Stimulated activated naive B cell treated with anti-CD40 and anti-IgM and Interleukin-4, amounts not matched to agents 10 μg/mL and 1 μg/mL and 100 μg/mL, for 72 hours (primary cell): ENCODE measurements around the gene KLRK1.
"Not testable (repeated sequence)": the region's sequence is repeated elsewhere in the genome, so short reads cannot be mapped to it uniquely, and the experiment has no call there.

Experiments used
- ATAC-seq, 2 donors: fragments of 150-1000 bp; cut with Tn5 transposase; replicated peaks; 2 replicates each; pipeline ENCODE4 v1.10.0; 2021; ENCODE audit warnings: moderate library complexity in 1 of 2
- DNase-seq: peaks from one replicate; pipeline ENCODE4 v3.0.0; 2021
- H3K27ac Mint-ChIP-seq: one replicate; pipeline ENCODE4 v1.8.0; 2022; ENCODE audit warnings: mild to moderate bottlenecking, mixed read lengths
- H3K27me3 Mint-ChIP-seq, 2 donors: one replicate each; pipeline ENCODE4 v1.8.0; 2022; ENCODE audit warnings: mixed read lengths in 2 of 2
- H3K36me3 Mint-ChIP-seq, 2 donors: one replicate each; pipeline ENCODE4 v1.8.0; 2022; ENCODE audit warnings: mixed read lengths in 2 of 2, mild to moderate bottlenecking in 1 of 2
- H3K4me1 Mint-ChIP-seq, 2 donors: one replicate each; pipeline ENCODE4 v1.8.0; 2022; ENCODE audit warnings: mixed read lengths in 2 of 2, mild to moderate bottlenecking in 1 of 2
- H3K4me3 Mint-ChIP-seq, 2 donors: one replicate each; pipeline ENCODE4 v1.8.0; 2022; ENCODE audit warnings: mild to moderate bottlenecking in 2 of 2, mixed read lengths in 2 of 2, moderate library complexity in 1 of 2
- H3K9me3 Mint-ChIP-seq, 2 donors: one replicate each; pipeline ENCODE4 v1.8.0; 2022; ENCODE audit warnings: mixed read lengths in 2 of 2, mild to moderate bottlenecking in 1 of 2

KLRK1 gene

DNA sequence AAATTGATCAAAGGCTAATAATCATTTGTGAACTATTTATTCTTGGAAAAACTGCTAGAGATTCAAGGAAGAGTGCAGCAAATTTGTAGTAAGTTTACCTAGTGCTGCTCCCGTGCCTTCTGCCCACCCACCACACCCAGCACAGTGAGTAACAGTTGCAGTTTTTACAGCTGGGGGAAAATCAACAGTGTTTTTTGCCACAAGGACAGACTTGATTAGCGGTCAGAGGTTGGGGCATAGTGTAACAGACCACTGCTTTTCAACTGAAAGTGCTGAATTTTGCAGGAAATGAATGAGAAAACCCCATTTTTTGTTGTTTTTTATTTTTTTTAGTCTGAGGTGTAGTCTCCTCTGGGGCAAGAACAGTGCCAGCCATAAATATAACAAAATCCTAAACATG is 7.5 kb upstream of the KLRK1 start:
- Mint-ChIP-seq H3K9me3 (peaks cover 0 to 2% of the 10 kb centered on the region in 2 donors), H3K36me3 (peaks cover 0 to 1% of the 10 kb centered on the region in 2 donors), H3K4me1 (peaks cover 13 to 45% of the 10 kb centered on the region in 2 donors), H3K27me3 (peaks cover 4 to 21% of the 10 kb centered on the region in 2 donors), H3K4me3 (no peak overlapping the region), H3K27ac (no peak overlapping the region)
- ATAC-seq, result no peak
- DNase-seq, result no peak

DNA sequence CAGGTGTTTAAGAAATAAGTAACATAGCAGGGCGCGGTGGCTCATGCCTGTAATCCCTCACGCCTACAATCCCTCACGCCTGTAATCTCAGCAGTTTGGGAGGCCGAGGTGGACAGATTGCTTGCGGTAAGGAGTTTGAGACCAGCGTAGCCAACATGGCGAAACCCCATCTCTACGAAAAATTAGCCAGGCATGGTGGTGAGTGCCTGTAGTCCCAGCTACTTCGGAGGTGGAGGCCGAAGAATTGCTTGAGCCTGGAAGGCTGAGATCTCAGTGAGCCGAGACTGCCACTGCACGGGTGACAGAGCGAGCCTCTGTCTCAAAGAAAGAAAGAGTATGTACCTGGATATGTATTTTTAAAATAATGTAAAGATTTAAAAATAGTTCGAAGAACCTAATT is 6.3 kb upstream of the KLRK1 start:
- not testable (repeated sequence) for H3K4me3 Mint-ChIP-seq, H3K36me3 Mint-ChIP-seq, H3K9me3 Mint-ChIP-seq, H3K27ac Mint-ChIP-seq, DNase-seq, ATAC-seq
- H3K27me3 Mint-ChIP-seq, result peaks cover 4 to 18% of the 10 kb centered on the region in 2 donors
- H3K4me1 Mint-ChIP-seq, result peaks cover 13 to 46% of the 10 kb centered on the region in 2 donors

GRCh38 chr12:10395390-10395998 is 5.7 kb upstream of the KLRK1 start:
- Mint-ChIP-seq H3K27ac (peak overlapping the region; percentile 82), H3K4me3 (peak overlapping the region; percentile 7 to 75)
- ATAC-seq, result peak; percentile 93 to 94

DNA sequence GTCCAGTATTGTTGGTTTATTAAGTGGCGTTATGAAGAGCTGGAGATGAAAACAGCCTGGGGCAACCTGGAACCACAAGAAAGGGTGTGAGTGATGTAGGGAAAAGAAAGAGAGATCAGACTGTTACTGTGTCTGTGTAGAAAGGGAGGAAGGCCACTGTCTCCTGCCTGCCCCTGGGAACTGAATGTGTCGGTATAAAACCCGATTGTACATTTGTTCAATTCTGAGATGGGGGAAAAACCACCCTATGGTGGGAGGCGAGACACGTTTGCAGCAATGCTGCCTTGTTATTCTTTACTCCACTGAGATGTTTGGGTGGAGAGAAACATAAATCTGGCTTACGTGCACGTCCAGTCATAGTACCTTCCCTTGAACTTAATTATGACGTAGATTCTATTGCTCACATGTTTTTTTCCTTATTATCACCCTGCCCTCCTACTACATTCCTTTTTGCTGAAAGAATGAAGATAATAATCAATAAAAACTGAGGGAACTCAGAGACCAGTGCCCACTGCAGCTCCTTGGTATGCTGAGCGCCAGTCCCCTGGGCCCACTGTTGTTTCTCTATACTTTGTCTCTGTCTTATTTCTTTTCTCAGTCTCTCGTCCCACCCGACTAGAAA is 4.8 kb upstream of the KLRK1 start:
- H3K9me3 Mint-ChIP-seq, ATAC-seq, H3K36me3 Mint-ChIP-seq, H3K27me3 Mint-ChIP-seq, DNase-seq: not testable (repeated sequence)
- H3K4me3 Mint-ChIP-seq, result peak overlapping the region in 1 of 2 donors; percentile 43
- peaks cover 13 to 48% of the 10 kb centered on the region in 2 donors for H3K4me1 Mint-ChIP-seq
- H3K27ac Mint-ChIP-seq, result peak overlapping the region; percentile 74

More at GRCh38 chr12:10395390-10395998, 5.7 kb upstream of the KLRK1 start:
- no peak for DNase-seq
- Mint-ChIP-seq H3K27me3 (peaks cover 4 to 14% of the 10 kb centered on the region in 2 donors), H3K36me3 (peaks cover 0 to 1% of the 10 kb centered on the region in 2 donors), H3K9me3 (peaks cover 0 to 2% of the 10 kb centered on the region in 2 donors), H3K4me1 (peaks cover 13 to 45% of the 10 kb centered on the region in 2 donors)

- DNase-seq (no peak), ATAC-seq (no peak)
- Mint-ChIP-seq H3K4me3 (no peak overlapping the region), H3K9me3 (no peaks in the 10 kb centered on the region), H3K27ac (no peak overlapping the region), H3K36me3 (no peaks in the 10 kb centered on the region), H3K27me3 (peaks cover 0 to 4% of the 10 kb centered on the region in 2 donors), H3K4me1 (peaks cover 13 to 49% of the 10 kb centered on the region in 2 donors)
Observed at GRCh38 chr12:10393291-10393690, 3.5 kb upstream of the KLRK1 start.

DNA sequence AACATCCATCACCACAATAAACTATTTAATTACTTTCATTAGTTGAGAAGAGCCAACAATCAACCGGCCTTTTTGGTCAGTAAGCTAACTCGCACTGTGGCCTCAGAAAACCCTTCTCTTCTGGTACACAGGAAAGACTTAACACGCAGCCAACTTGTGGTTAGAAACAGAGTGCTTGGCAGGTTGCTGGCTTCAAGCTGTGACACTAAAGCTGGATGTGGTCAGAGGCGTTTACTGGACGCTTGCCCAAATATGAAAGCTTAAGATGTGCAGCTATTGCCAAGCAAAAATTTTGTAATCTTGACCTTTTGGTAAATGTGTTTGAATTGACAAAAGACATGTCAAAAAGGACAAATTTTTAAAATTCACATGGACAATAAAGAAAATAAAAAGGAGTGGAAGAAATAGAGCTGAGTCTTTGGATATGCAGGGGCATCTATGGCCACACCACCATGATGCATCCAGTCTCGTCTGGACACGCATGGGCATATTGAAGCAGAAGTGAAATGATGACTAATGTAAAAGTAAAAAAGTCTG is 2.6 kb upstream of the KLRK1 start:
- peak; percentile 60 to 66 for ATAC-seq
- H3K4me3 Mint-ChIP-seq, result peak overlapping the region in 1 of 2 donors; percentile 66
- peak overlapping the region; percentile 53 for H3K27ac Mint-ChIP-seq
- no peak for DNase-seq
- no peaks in the 10 kb centered on the region for H3K9me3 Mint-ChIP-seq
- no peaks in the 10 kb centered on the region for H3K36me3 Mint-ChIP-seq
- peaks cover 13 to 43% of the 10 kb centered on the region in 2 donors for H3K4me1 Mint-ChIP-seq
- H3K27me3 Mint-ChIP-seq, result no peaks in the 10 kb centered on the region

GRCh38 chr12:10390991-10391390 is 1.1 kb upstream of the KLRK1 start:
- ATAC-seq, H3K27me3 Mint-ChIP-seq, H3K27ac Mint-ChIP-seq, H3K4me3 Mint-ChIP-seq, H3K9me3 Mint-ChIP-seq, H3K36me3 Mint-ChIP-seq, DNase-seq: not testable (repeated sequence)
- peaks cover 13 to 42% of the 10 kb centered on the region in 2 donors for H3K4me1 Mint-ChIP-seq

- Mint-ChIP-seq H3K27me3 (peaks cover 0 to 4% of the 10 kb centered on the region in 2 donors), H3K4me1 (peaks cover 0 to 33% of the 10 kb centered on the region in 2 donors), H3K36me3 (no peaks in the 10 kb centered on the region), H3K27ac (no peak overlapping the region), H3K4me3 (peak overlapping the region in 1 of 2 donors; percentile 74), H3K9me3 (peaks cover 0 to 5% of the 10 kb centered on the region in 2 donors)
- no peak for ATAC-seq
- DNase-seq, result no peak
Observed at GRCh38 chr12:10388624-10389413, 1.0 kb downstream of the KLRK1 start.

- not testable (repeated sequence) for H3K4me3 Mint-ChIP-seq, H3K27ac Mint-ChIP-seq
Observed at GRCh38 chr12:10387498-10387897, 2.3 kb downstream of the KLRK1 start.

DNA sequence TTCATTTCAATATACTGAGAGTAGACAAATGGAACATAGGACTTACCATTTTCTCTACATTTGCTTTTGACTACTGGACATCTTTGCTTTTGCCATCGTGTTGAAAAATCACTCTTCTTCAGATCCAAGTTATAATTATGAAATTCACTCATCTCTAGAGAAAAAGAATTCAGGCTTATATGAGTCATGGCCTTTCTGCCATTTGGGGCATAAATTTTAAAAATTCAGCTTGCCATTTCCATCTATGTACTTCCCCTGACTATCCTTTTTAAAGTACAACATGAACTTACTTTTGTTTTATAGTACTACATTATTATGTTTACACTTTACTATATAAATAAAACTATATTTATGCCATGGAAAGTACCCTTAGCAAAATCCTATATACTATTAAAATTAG is 3.0 kb downstream of the KLRK1 start:
- no peak for ATAC-seq
- peak overlapping the region in 1 of 2 donors; percentile 37 for H3K4me3 Mint-ChIP-seq
- H3K36me3 Mint-ChIP-seq, result peaks cover 0 to 2% of the 10 kb centered on the region in 2 donors
- no peak overlapping the region for H3K27ac Mint-ChIP-seq
- H3K27me3 Mint-ChIP-seq, result peaks cover 0 to 7% of the 10 kb centered on the region in 2 donors
- no peak for DNase-seq
- peaks cover 0 to 38% of the 10 kb centered on the region in 2 donors for H3K4me1 Mint-ChIP-seq
- peaks cover 0 to 5% of the 10 kb centered on the region in 2 donors for H3K9me3 Mint-ChIP-seq

More at GRCh38 chr12:10387498-10387897, 2.3 kb downstream of the KLRK1 start:
- not testable (repeated sequence) for ATAC-seq, H3K27me3 Mint-ChIP-seq, H3K9me3 Mint-ChIP-seq, H3K36me3 Mint-ChIP-seq, DNase-seq
- H3K4me1 Mint-ChIP-seq, result peaks cover 0 to 36% of the 10 kb centered on the region in 2 donors

- no peak overlapping the region for H3K4me3 Mint-ChIP-seq
- peaks cover 0 to 41% of the 10 kb centered on the region in 2 donors for H3K4me1 Mint-ChIP-seq
- no peak overlapping the region for H3K27ac Mint-ChIP-seq
- DNase-seq, result no peak
- H3K36me3 Mint-ChIP-seq, result peaks cover 0 to 5% of the 10 kb centered on the region in 2 donors
- ATAC-seq, result peak in 1 of 2 donors; percentile 41
- peaks cover 0 to 18% of the 10 kb centered on the region in 2 donors for H3K27me3 Mint-ChIP-seq
- peaks cover 0 to 5% of the 10 kb centered on the region in 2 donors for H3K9me3 Mint-ChIP-seq
Observed at GRCh38 chr12:10385166-10385613, 4.7 kb downstream of the KLRK1 start.

DNA sequence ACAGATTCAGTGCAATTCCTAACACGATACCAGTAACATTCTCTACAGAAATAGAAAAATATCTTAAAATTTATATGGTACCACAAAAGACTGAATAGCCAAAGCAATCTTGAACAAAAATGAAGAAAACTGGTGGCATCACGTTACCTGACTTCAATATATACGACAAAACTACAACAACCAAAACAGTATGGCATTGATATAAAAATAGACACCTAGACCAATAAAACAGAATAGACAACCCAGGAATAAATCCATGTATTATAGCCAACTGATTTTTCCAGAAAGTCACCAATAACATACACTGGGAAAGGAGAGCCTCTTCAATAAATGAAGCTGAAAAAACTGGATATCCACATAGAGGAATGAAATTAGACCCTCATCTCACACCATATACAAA is 5.7 kb downstream of the KLRK1 start:
- Mint-ChIP-seq H3K27ac (no peak overlapping the region), H3K4me1 (peaks cover 0 to 35% of the 10 kb centered on the region in 2 donors), H3K27me3 (peaks cover 0 to 18% of the 10 kb centered on the region in 2 donors), H3K36me3 (peaks cover 0 to 5% of the 10 kb centered on the region in 2 donors), H3K4me3 (no peak overlapping the region), H3K9me3 (peaks cover 0 to 5% of the 10 kb centered on the region in 2 donors)
- no peak for ATAC-seq
- DNase-seq, result no peak

DNA sequence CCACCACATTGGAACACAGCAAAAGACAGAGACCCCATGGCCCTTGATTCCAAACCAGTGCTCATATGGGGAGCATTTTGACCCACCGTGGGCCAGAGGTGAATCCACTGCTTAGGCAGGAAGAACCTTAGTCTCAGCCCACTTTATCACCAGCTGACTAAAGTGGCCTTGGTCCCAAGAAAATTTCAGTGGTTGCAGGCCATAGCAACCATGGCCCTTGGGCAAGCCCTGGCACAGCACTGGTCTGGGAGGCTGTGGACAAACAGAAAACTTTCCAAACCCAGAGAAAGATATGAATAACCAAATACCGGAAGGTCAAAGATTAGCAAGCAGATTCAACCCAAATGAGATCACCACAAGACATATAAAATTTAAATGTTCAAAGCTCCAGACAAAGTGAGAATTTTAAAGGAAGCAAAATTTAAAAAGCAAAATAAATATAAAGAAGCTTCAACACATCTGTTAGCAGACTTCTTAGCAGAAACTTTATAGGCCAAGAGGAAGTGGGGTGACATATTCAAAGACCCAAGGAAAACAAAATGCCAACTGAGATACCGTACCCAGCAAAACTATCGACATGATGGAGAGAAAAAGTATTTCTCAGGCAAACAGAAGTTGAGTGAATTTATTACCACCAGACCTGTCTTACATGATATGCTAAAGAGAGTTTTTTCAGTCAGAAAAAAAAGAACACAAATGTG is 7.8 kb downstream of the KLRK1 start:
- ATAC-seq (no peak), DNase-seq (no peak)
- H3K4me1 Mint-ChIP-seq, result peaks cover 0 to 35% of the 10 kb centered on the region in 2 donors
- peak overlapping the region in 1 of 2 donors; percentile 17 for H3K4me3 Mint-ChIP-seq
- peaks cover 0 to 5% of the 10 kb centered on the region in 2 donors for H3K36me3 Mint-ChIP-seq
- peaks cover 0 to 18% of the 10 kb centered on the region in 2 donors for H3K27me3 Mint-ChIP-seq
- peaks cover 0 to 5% of the 10 kb centered on the region in 2 donors for H3K9me3 Mint-ChIP-seq
- H3K27ac Mint-ChIP-seq, result no peak overlapping the region
